Activated T-helper 17 cell treated with anti-CD3 and anti-CD28 coated beads, Interleukin-2, amount 50 U/mL, for 72 hours (primary cell): ENCODE results near the gene AMHR2. TPM values are rescaled to one million over a fixed set of nuclear protein-coding genes. Genes with fewer than 3 reads are reported as not detected.
"Not testable (repeated sequence)": the region's sequence is repeated elsewhere in the genome, so short reads cannot be mapped to it uniquely, and the experiment has no call there.

Experiments used
- ATAC-seq: fragments of 150-1000 bp; cut with Tn5 transposase; replicated peaks from 2 replicates; pipeline ENCODE4 v1.10.0; 2021; ENCODE audit warnings: mild to moderate bottlenecking, moderate library complexity
- H3K27ac Mint-ChIP-seq: one replicate; pipeline ENCODE4 v1.8.0; 2022; ENCODE audit warnings: mixed read lengths
- H3K27me3 Mint-ChIP-seq: one replicate; pipeline ENCODE4 v1.8.0; 2022; ENCODE audit warnings: mixed read lengths
- H3K36me3 Mint-ChIP-seq: one replicate; pipeline ENCODE4 v1.8.0; 2022; ENCODE audit warnings: low read depth, mild to moderate bottlenecking, mixed read lengths
- H3K4me1 Mint-ChIP-seq: one replicate; pipeline ENCODE4 v1.8.0; 2022; ENCODE audit warnings: mixed read lengths
- H3K4me3 Mint-ChIP-seq: one replicate; pipeline ENCODE4 v1.8.0; 2022; ENCODE audit warnings: mild to moderate bottlenecking, mixed read lengths
- H3K9me3 Mint-ChIP-seq: one replicate; pipeline ENCODE4 v1.8.0; 2022; ENCODE audit warnings: mixed read lengths
- total RNA-seq, 2 donors: library from RNA; stranded (reverse); gene quantifications; one replicate each; pipeline ENCODE4 v1.2.3, GENCODE V29; 2022

The AMHR2 gene
- not detected for total RNA-seq

- Mint-ChIP-seq H3K27me3 (no peaks in the 10 kb centered on the region), H3K36me3 (no peaks in the 10 kb centered on the region), H3K4me1 (peaks cover 22% of the 10 kb centered on the region), H3K9me3 (no peaks in the 10 kb centered on the region), H3K27ac (no peak within 1 kb of the TSS), H3K4me3 (no peak within 1 kb of the TSS)
- no peak for ATAC-seq
These were observed at the start of gene AMHR2 for GRCh38 chr12:53423597-53423996. AMHR2 (plus strand) TSS chr12:53423855; CDS start chr12:53423935, 80 bp downstream.

- Mint-ChIP-seq H3K4me3 (peak overlapping the region; percentile 39), H3K27ac (peak overlapping the region; percentile 68)
- not testable (repeated sequence) for H3K27me3 Mint-ChIP-seq, H3K36me3 Mint-ChIP-seq, H3K4me1 Mint-ChIP-seq, ATAC-seq, H3K9me3 Mint-ChIP-seq
These were observed 49.4 kb upstream of the AMHR2 start for GRCh38 chr12:53374277-53374676.

- H3K4me3 Mint-ChIP-seq = no peak overlapping the region
- ATAC-seq = no peak
- no peak overlapping the region for H3K27ac Mint-ChIP-seq
- peaks cover 14% of the 10 kb centered on the region for H3K36me3 Mint-ChIP-seq
- peaks cover 15% of the 10 kb centered on the region for H3K4me1 Mint-ChIP-seq
- no peaks in the 10 kb centered on the region for H3K9me3 Mint-ChIP-seq
- no peaks in the 10 kb centered on the region for H3K27me3 Mint-ChIP-seq
These were observed 46.9 kb upstream of the AMHR2 start for GRCh38 chr12:53376747-53377146.

GRCh38 chr12:53378222-53378621 lies 45.4 kb upstream of the AMHR2 start:
- H3K9me3 Mint-ChIP-seq = no peaks in the 10 kb centered on the region
- no peak overlapping the region for H3K27ac Mint-ChIP-seq
- H3K4me1 Mint-ChIP-seq = peaks cover 21% of the 10 kb centered on the region
- no peak for ATAC-seq
- H3K4me3 Mint-ChIP-seq = no peak overlapping the region
- no peaks in the 10 kb centered on the region for H3K27me3 Mint-ChIP-seq
- H3K36me3 Mint-ChIP-seq = peaks cover 28% of the 10 kb centered on the region

- no peak overlapping the region for H3K4me3 Mint-ChIP-seq
- peaks cover 35% of the 10 kb centered on the region for H3K36me3 Mint-ChIP-seq
- H3K27me3 Mint-ChIP-seq = no peaks in the 10 kb centered on the region
- no peak for ATAC-seq
- H3K27ac Mint-ChIP-seq = no peak overlapping the region
- peaks cover 27% of the 10 kb centered on the region for H3K4me1 Mint-ChIP-seq
- no peaks in the 10 kb centered on the region for H3K9me3 Mint-ChIP-seq
These were observed 44.8 kb upstream of the AMHR2 start for GRCh38 chr12:53378724-53379388.

- Mint-ChIP-seq H3K4me3 (no peak overlapping the region), H3K36me3 (peaks cover 42% of the 10 kb centered on the region), H3K27ac (no peak overlapping the region), H3K9me3 (no peaks in the 10 kb centered on the region), H3K27me3 (no peaks in the 10 kb centered on the region), H3K4me1 (peaks cover 27% of the 10 kb centered on the region)
- ATAC-seq = peak; percentile 77
These were observed 44.1 kb upstream of the AMHR2 start for GRCh38 chr12:53379389-53380103.

GRCh38 chr12:53380104-53380793 lies 43.4 kb upstream of the AMHR2 start, which contains the start of gene SP1:
SP1 (plus strand) TSS chr12:53380176; CDS start chr12:53380292, 116 bp downstream.
- ATAC-seq = peak; percentile 47
- H3K27ac Mint-ChIP-seq = peak within 1 kb of the TSS; percentile 93
- no peaks in the 10 kb centered on the region for H3K27me3 Mint-ChIP-seq
- peaks cover 27% of the 10 kb centered on the region for H3K4me1 Mint-ChIP-seq
- H3K9me3 Mint-ChIP-seq = no peaks in the 10 kb centered on the region
- peaks cover 49% of the 10 kb centered on the region for H3K36me3 Mint-ChIP-seq
- peak within 1 kb of the TSS; percentile 93 for H3K4me3 Mint-ChIP-seq

GRCh38 chr12:53380794-53381730 lies 42.6 kb upstream of the AMHR2 start:
- Mint-ChIP-seq H3K4me1 (peaks cover 30% of the 10 kb centered on the region), H3K27me3 (no peaks in the 10 kb centered on the region), H3K27ac (peak overlapping the region; percentile 93), H3K9me3 (no peaks in the 10 kb centered on the region), H3K36me3 (peaks cover 57% of the 10 kb centered on the region), H3K4me3 (peak overlapping the region; percentile 93)
- no peak for ATAC-seq

GRCh38 chr12:53381731-53382630 lies 41.7 kb upstream of the AMHR2 start:
- ATAC-seq = no peak
- peaks cover 66% of the 10 kb centered on the region for H3K36me3 Mint-ChIP-seq
- peaks cover 33% of the 10 kb centered on the region for H3K4me1 Mint-ChIP-seq
- no peaks in the 10 kb centered on the region for H3K27me3 Mint-ChIP-seq
- peak overlapping the region; percentile 93 for H3K27ac Mint-ChIP-seq
- peak overlapping the region; percentile 93 for H3K4me3 Mint-ChIP-seq
- H3K9me3 Mint-ChIP-seq = no peaks in the 10 kb centered on the region

- no peaks in the 10 kb centered on the region for H3K9me3 Mint-ChIP-seq
- H3K4me1 Mint-ChIP-seq = peaks cover 36% of the 10 kb centered on the region
- H3K4me3 Mint-ChIP-seq = peak overlapping the region; percentile 93
- ATAC-seq = no peak
- H3K36me3 Mint-ChIP-seq = peaks cover 79% of the 10 kb centered on the region
- H3K27me3 Mint-ChIP-seq = no peaks in the 10 kb centered on the region
- H3K27ac Mint-ChIP-seq = peak overlapping the region; percentile 58
These were observed 40.4 kb upstream of the AMHR2 start for GRCh38 chr12:53383258-53383657.

- peak overlapping the region; percentile 67 for H3K4me3 Mint-ChIP-seq
- H3K27me3 Mint-ChIP-seq, ATAC-seq, H3K9me3 Mint-ChIP-seq: not testable (repeated sequence)
- peaks cover 98% of the 10 kb centered on the region for H3K36me3 Mint-ChIP-seq
- H3K4me1 Mint-ChIP-seq = peaks cover 40% of the 10 kb centered on the region
- H3K27ac Mint-ChIP-seq = peak overlapping the region; percentile 35
These were observed 37.3 kb upstream of the AMHR2 start for GRCh38 chr12:53386381-53386780.

GRCh38 chr12:53388932-53389331 lies 34.7 kb upstream of the AMHR2 start:
- Mint-ChIP-seq H3K27me3 (no peaks in the 10 kb centered on the region), H3K4me1 (peaks cover 21% of the 10 kb centered on the region), H3K27ac (no peak overlapping the region), H3K9me3 (no peaks in the 10 kb centered on the region), H3K4me3 (peak overlapping the region; percentile 67), H3K36me3 (peaks cover 92% of the 10 kb centered on the region)
- no peak for ATAC-seq

- peaks cover 21% of the 10 kb centered on the region for H3K4me1 Mint-ChIP-seq
- H3K27ac Mint-ChIP-seq = no peak overlapping the region
- ATAC-seq = no peak
- H3K9me3 Mint-ChIP-seq = no peaks in the 10 kb centered on the region
- peaks cover 86% of the 10 kb centered on the region for H3K36me3 Mint-ChIP-seq
- H3K27me3 Mint-ChIP-seq = no peaks in the 10 kb centered on the region
- H3K4me3 Mint-ChIP-seq = peak overlapping the region; percentile 67
These were observed 34.0 kb upstream of the AMHR2 start for GRCh38 chr12:53389702-53390101.
